GM13977 (cell line): ENCODE measurements around the gene YWHAG.
"Not testable (repeated sequence)": the region's sequence is repeated elsewhere in the genome, so short reads cannot be mapped to it uniquely, and the experiment has no call there.

Experiments
- DNase-seq: peaks from one replicate; pipeline ENCODE4 v3.0.0; 2012; ENCODE audit warnings: low spot score
- CTCF ChIP-seq: IDR thresholded peaks from 2 replicates; pipeline ENCODE4 v1.5.1; 2012; ENCODE audit warnings: mild to moderate bottlenecking, control low read depth; ENCODE audit not compliant: insufficient read depth; ENCODE audit errors: extremely low read depth, missing control alignments
- in situ Hi-C: fragments of 300-500 bp; cut with MboI; formaldehyde crosslinking; loops from one replicate; pipeline ENCODE4 v1.12.0; 2022; ENCODE audit warnings: low sequenced_read_pairs, low pct_unique_long_range_greater_than_20kb, mixed read lengths, inconsistent platforms; ENCODE audit not compliant: unreplicated experiment

The YWHAG gene

GRCh38 chr7:76364198-76364584 lies 5.4 kb upstream of the YWHAG start:
- TF ChIP-seq CTCF = no peak
- DNase-seq = no peak
- in situ Hi-C loops = no loop called here

GRCh38 chr7:76363754-76364153 lies 5.0 kb upstream of the YWHAG start:
- DNase-seq, in situ Hi-C loops: not testable (repeated sequence)

GRCh38 chr7:76359978-76360638 lies 1.3 kb upstream of the YWHAG start:
- no peak for DNase-seq
- TF ChIP-seq CTCF = no peak
- in situ Hi-C loops = no loop called here

- in situ Hi-C loops = no loop called here
- peak; percentile 95 for DNase-seq
- peak; percentile 73 for TF ChIP-seq CTCF
These were observed 553 bp upstream of the YWHAG start for GRCh38 chr7:76359111-76359977.

- DNase-seq = peak; percentile 39
- in situ Hi-C loops = no loop called here
- TF ChIP-seq CTCF = no peak
These were observed 745 bp downstream of the YWHAG start for GRCh38 chr7:76358011-76358480.

- DNase-seq = no peak
- TF ChIP-seq CTCF = no peak
- in situ Hi-C loops = no loop called here
These were observed 1.2 kb downstream of the YWHAG start for GRCh38 chr7:76357475-76358010.

- no peak for TF ChIP-seq CTCF
- in situ Hi-C loops = no loop called here
- no peak for DNase-seq
These were observed 2.0 kb downstream of the YWHAG start for GRCh38 chr7:76356823-76357222.
